ENCODE data around the gene DBR1. TPM values are rescaled to one million over a fixed set of nuclear protein-coding genes. Genes with fewer than 3 reads are reported as not detected.

DBR1 gene
- total RNA-seq, 2 donors from 2014 or later: 9.1 to 15.8 TPM

DNA sequence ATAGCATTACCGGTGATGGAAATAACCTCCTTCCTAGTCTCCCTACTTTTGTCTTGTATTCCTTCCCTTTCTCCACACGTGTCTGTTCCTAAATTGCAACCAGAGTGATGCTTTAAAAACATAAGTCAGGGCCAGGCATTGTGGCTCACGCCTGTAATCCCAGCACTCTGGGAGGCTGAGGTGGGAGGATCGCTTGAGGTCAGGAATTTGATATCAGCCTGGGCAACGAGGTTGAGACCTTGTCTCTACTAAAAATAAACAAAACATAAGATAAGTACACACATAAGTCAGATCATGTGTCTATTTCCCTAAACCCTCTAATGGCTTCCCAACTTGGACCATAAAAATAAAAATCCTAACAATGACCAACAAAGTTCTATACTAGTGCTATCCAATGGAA is 30.8 kb upstream of the DBR1 start:
- H3K9me3 ChIP-seq: no peaks in the 10 kb centered on the region

GRCh38 chr3:138203938-138204337 is 29.2 kb upstream of the DBR1 start:
- no peak overlapping the region for H3K27ac ChIP-seq
- H3K27me3 ChIP-seq (replicated peaks; ENCODE audit: insufficient read depth): no peaks in the 10 kb centered on the region
- TF ChIP-seq POLR2A (IDR thresholded peaks at IDR 0.05) (no peak), POLR2AphosphoS5 (IDR thresholded peaks at IDR 0.05) (no peak)
- TF ChIP-seq, protein P1, sequence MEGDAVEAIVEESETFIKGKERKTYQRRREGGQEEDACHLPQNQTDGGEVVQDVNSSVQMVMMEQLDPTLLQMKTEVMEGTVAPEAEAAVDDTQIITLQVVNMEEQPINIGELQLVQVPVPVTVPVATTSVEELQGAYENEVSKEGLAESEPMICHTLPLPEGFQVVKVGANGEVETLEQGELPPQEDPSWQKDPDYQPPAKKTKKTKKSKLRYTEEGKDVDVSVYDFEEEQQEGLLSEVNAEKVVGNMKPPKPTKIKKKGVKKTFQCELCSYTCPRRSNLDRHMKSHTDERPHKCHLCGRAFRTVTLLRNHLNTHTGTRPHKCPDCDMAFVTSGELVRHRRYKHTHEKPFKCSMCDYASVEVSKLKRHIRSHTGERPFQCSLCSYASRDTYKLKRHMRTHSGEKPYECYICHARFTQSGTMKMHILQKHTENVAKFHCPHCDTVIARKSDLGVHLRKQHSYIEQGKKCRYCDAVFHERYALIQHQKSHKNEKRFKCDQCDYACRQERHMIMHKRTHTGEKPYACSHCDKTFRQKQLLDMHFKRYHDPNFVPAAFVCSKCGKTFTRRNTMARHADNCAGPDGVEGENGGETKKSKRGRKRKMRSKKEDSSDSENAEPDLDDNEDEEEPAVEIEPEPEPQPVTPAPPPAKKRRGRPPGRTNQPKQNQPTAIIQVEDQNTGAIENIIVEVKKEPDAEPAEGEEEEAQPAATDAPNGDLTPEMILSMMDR (IDR thresholded peaks at IDR 0.05): no peak
- H3K4me1 ChIP-seq (replicated peaks): no peaks in the 10 kb centered on the region
- H3K4me3 ChIP-seq: no peak overlapping the region
- no peaks in the 10 kb centered on the region for H3K36me3 ChIP-seq
- no peaks in the 10 kb centered on the region for H3K9me3 ChIP-seq
- no peak for DNase-seq (ENCODE audit: low spot score)
- intact Hi-C loops (cut with DNase I): no loop called here
- 91% methylated on average over 4 of the region's 4 CpGs for WGBS

More for the DNA sequence above, 30.8 kb upstream of the DBR1 start:
- Histone ChIP-seq H3K27ac (no peak overlapping the region), H3K36me3 (no peaks in the 10 kb centered on the region), H3K27me3 (replicated peaks; ENCODE audit: insufficient read depth) (no peaks in the 10 kb centered on the region), H3K4me1 (replicated peaks) (no peaks in the 10 kb centered on the region), H3K4me3 (no peak overlapping the region)
- DNase-seq (ENCODE audit: low spot score): no peak
- 75% methylated on average over 5 of the region's 5 CpGs for WGBS
- TF ChIP-seq POLR2AphosphoS5 (IDR thresholded peaks at IDR 0.05) (no peak), POLR2A (IDR thresholded peaks at IDR 0.05) (no peak)
- TF ChIP-seq, protein P1 (IDR thresholded peaks at IDR 0.05): no peak
- intact Hi-C loops (cut with DNase I): no loop called here

DNA sequence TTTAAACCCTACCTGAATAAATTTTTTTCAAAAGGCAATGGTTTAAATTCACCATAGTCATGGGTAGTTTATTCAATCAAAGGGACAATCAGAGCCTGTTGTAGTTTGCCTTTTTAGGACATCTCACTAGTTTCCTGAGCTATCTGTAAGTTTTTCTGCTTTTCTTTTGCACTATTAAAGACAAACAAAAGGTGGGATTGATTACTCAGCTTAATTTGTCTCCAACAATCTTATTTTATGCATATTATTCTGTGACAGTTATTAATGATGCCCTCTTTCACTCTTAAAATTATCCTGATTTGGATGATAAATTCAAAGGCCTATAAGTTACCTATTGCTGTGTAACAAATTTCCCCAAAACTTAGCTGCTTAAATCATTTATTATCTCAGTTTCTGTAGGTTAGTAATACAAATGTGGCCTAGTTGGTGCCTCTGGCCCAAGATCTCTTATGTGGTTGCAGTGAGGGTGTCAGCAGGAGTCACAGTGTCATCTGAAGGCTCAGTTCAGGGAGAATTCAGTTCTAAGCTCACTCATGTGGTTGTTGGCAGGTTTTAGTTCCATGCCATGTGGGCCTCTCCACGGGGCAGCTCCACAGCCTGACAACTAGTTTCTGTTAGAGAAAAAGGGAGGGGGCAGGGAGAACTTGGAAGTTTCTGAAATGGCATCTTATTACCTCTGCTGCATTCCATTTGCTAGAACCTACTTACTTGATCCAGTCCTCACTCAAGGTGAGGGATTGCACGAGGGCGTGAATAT is 28.4 kb upstream of the DBR1 start:
- no peak overlapping the region for H3K27ac ChIP-seq
- H3K4me3 ChIP-seq: no peak overlapping the region
- no peaks in the 10 kb centered on the region for H3K36me3 ChIP-seq
- DNase-seq (ENCODE audit: low spot score): no peak
- no peaks in the 10 kb centered on the region for H3K9me3 ChIP-seq
- no peaks in the 10 kb centered on the region for H3K4me1 ChIP-seq (replicated peaks)
- TF ChIP-seq, protein P1 (IDR thresholded peaks at IDR 0.05): no peak
- no peak for TF ChIP-seq POLR2AphosphoS5 (IDR thresholded peaks at IDR 0.05)
- TF ChIP-seq POLR2A (IDR thresholded peaks at IDR 0.05): no peak
- H3K27me3 ChIP-seq (replicated peaks; ENCODE audit: insufficient read depth): no peaks in the 10 kb centered on the region
- intact Hi-C loops (cut with DNase I): no loop called here
- 89% methylated on average over 3 of the region's 3 CpGs for WGBS

- H3K27me3 ChIP-seq (replicated peaks; ENCODE audit: insufficient read depth): no peaks in the 10 kb centered on the region
- no peak overlapping the region for H3K4me3 ChIP-seq
- TF ChIP-seq POLR2A (IDR thresholded peaks at IDR 0.05) (no peak), POLR2AphosphoS5 (IDR thresholded peaks at IDR 0.05) (no peak)
- TF ChIP-seq, protein P1 (IDR thresholded peaks at IDR 0.05): no peak
- no peak overlapping the region for H3K27ac ChIP-seq
- DNase-seq (ENCODE audit: low spot score): no peak
- intact Hi-C loops (cut with DNase I): no loop called here
- no peaks in the 10 kb centered on the region for H3K4me1 ChIP-seq (replicated peaks)
- no peaks in the 10 kb centered on the region for H3K9me3 ChIP-seq
- 73% methylated on average over 1 of the region's 1 CpG for WGBS
- no peaks in the 10 kb centered on the region for H3K36me3 ChIP-seq
Observed at GRCh38 chr3:138200424-138200823, 25.7 kb upstream of the DBR1 start.

DNA sequence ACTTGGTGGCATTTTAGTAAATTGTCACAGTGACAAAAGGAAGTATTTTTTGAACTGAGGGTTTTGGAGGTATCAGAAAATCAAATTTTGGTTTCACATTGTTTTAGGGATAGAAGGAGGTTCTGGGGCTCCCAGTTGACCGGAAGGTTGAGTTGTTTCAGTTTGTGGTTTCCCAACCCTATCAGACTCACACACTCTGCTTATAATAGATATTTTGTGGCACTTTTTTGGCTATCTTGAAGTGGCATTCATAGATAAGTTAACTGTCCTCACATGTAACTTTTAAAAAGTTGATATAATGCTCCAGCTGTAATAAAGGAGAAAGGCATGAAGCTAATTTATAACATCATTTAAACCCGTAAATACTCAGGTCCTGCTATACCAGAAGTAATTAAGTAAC is 25.1 kb upstream of the DBR1 start:
- no peaks in the 10 kb centered on the region for H3K36me3 ChIP-seq
- H3K27me3 ChIP-seq (replicated peaks; ENCODE audit: insufficient read depth): no peaks in the 10 kb centered on the region
- TF ChIP-seq POLR2A (IDR thresholded peaks at IDR 0.05): no peak
- WGBS: 77% methylated on average over 2 of the region's 2 CpGs
- H3K4me3 ChIP-seq: no peak overlapping the region
- no peak overlapping the region for H3K27ac ChIP-seq
- DNase-seq (ENCODE audit: low spot score): no peak
- H3K4me1 ChIP-seq (replicated peaks): no peaks in the 10 kb centered on the region
- intact Hi-C loops (cut with DNase I): no loop called here
- H3K9me3 ChIP-seq: no peaks in the 10 kb centered on the region
